Measurements from ENCODE around the gene PXMP4. TPM values are rescaled to one million over a fixed set of nuclear protein-coding genes. Genes with fewer than 3 reads are reported as not detected.

Gene PXMP4
- total and polyA plus RNA-seq, 9 of the 15 experiments (the other 6 are each of a cell fraction or from before 2014, with no cell fraction given), result 4.8 to 29.1 (median 6.8) TPM

DNA sequence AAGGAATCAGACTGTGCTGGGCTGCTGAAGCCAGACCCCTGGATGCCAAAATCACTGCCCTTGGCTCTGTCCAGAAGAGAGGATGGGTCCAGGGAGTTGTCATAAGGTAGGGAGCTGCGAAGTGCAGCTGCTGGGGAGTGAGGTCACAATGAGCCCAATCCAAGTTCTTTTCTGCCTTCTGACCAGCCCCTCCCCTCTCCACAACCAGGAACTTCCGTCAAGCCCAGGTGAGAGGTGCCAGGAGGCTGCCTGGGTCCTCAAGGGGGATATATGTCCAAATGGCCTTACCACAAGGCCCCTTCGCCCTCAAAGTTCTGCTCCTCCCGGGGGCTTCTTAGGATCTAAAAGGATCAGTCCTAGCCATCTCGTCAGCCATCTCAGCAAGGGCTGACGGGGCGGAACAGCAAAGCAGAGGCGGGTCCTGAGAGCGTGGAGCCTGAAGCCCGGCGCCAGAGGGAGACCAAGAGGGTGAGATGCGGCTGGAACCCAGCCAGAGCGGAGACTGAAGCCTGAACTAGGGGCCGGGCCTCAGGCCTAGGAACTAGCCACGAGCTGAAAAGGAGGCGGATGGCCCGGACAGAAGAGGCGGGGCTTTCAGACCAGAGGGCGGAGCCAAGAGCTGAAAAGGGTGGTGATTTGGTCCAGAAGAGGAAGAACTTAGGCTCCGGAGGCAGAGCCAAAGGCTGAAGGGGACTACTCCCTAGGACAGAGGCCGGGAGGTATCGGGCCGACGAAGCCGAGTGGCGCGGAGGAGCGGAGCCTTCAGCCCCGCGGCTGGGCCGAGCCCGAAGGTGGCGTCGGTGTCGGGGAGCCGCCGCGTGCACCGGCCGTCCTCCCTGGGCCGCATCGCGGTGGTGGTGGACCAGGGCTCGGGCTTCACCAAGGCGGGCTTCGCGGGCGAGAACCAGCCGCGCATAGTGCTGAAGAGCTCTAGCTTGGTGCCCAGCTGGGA, 53.5 kb downstream of the PXMP4 start, which contains the start of gene ACTL10 (continued):
- TF ChIP-seq, protein P1, sequence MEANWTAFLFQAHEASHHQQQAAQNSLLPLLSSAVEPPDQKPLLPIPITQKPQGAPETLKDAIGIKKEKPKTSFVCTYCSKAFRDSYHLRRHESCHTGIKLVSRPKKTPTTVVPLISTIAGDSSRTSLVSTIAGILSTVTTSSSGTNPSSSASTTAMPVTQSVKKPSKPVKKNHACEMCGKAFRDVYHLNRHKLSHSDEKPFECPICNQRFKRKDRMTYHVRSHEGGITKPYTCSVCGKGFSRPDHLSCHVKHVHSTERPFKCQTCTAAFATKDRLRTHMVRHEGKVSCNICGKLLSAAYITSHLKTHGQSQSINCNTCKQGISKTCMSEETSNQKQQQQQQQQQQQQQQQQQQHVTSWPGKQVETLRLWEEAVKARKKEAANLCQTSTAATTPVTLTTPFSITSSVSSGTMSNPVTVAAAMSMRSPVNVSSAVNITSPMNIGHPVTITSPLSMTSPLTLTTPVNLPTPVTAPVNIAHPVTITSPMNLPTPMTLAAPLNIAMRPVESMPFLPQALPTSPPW (CRISPR knock-in tag; IDR thresholded peaks at IDR 0.05), result peak; percentile 64
- TF ChIP-seq, protein P2, sequence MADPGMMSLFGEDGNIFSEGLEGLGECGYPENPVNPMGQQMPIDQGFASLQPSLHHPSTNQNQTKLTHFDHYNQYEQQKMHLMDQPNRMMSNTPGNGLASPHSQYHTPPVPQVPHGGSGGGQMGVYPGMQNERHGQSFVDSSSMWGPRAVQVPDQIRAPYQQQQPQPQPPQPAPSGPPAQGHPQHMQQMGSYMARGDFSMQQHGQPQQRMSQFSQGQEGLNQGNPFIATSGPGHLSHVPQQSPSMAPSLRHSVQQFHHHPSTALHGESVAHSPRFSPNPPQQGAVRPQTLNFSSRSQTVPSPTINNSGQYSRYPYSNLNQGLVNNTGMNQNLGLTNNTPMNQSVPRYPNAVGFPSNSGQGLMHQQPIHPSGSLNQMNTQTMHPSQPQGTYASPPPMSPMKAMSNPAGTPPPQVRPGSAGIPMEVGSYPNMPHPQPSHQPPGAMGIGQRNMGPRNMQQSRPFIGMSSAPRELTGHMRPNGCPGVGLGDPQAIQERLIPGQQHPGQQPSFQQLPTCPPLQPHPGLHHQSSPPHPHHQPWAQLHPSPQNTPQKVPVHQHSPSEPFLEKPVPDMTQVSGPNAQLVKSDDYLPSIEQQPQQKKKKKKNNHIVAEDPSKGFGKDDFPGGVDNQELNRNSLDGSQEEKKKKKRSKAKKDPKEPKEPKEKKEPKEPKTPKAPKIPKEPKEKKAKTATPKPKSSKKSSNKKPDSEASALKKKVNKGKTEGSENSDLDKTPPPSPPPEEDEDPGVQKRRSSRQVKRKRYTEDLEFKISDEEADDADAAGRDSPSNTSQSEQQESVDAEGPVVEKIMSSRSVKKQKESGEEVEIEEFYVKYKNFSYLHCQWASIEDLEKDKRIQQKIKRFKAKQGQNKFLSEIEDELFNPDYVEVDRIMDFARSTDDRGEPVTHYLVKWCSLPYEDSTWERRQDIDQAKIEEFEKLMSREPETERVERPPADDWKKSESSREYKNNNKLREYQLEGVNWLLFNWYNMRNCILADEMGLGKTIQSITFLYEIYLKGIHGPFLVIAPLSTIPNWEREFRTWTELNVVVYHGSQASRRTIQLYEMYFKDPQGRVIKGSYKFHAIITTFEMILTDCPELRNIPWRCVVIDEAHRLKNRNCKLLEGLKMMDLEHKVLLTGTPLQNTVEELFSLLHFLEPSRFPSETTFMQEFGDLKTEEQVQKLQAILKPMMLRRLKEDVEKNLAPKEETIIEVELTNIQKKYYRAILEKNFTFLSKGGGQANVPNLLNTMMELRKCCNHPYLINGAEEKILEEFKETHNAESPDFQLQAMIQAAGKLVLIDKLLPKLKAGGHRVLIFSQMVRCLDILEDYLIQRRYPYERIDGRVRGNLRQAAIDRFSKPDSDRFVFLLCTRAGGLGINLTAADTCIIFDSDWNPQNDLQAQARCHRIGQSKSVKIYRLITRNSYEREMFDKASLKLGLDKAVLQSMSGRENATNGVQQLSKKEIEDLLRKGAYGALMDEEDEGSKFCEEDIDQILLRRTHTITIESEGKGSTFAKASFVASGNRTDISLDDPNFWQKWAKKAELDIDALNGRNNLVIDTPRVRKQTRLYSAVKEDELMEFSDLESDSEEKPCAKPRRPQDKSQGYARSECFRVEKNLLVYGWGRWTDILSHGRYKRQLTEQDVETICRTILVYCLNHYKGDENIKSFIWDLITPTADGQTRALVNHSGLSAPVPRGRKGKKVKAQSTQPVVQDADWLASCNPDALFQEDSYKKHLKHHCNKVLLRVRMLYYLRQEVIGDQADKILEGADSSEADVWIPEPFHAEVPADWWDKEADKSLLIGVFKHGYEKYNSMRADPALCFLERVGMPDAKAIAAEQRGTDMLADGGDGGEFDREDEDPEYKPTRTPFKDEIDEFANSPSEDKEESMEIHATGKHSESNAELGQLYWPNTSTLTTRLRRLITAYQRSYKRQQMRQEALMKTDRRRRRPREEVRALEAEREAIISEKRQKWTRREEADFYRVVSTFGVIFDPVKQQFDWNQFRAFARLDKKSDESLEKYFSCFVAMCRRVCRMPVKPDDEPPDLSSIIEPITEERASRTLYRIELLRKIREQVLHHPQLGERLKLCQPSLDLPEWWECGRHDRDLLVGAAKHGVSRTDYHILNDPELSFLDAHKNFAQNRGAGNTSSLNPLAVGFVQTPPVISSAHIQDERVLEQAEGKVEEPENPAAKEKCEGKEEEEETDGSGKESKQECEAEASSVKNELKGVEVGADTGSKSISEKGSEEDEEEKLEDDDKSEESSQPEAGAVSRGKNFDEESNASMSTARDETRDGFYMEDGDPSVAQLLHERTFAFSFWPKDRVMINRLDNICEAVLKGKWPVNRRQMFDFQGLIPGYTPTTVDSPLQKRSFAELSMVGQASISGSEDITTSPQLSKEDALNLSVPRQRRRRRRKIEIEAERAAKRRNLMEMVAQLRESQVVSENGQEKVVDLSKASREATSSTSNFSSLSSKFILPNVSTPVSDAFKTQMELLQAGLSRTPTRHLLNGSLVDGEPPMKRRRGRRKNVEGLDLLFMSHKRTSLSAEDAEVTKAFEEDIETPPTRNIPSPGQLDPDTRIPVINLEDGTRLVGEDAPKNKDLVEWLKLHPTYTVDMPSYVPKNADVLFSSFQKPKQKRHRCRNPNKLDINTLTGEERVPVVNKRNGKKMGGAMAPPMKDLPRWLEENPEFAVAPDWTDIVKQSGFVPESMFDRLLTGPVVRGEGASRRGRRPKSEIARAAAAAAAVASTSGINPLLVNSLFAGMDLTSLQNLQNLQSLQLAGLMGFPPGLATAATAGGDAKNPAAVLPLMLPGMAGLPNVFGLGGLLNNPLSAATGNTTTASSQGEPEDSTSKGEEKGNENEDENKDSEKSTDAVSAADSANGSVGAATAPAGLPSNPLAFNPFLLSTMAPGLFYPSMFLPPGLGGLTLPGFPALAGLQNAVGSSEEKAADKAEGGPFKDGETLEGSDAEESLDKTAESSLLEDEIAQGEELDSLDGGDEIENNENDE (IDR thresholded peaks at IDR 0.05; ENCODE audit: low read depth, low read length), result no peak
- TF ChIP-seq NCOA6 (IDR thresholded peaks at IDR 0.05) (no peak), HDAC8 (tag; IDR thresholded peaks at IDR 0.05) (no peak), CBX3 (IDR thresholded peaks at IDR 0.05; ENCODE audit: borderline replicate concordance in 1 of 2, low read length in 2 of 2) (peak in 1 of 2 experiments; percentile 58; a peak in 1 of 3 replicates), POLR2B (IDR thresholded peaks at IDR 0.05; ENCODE audit: low read depth, partially characterized antibody) (peak; percentile 37), HMGN3 (IDR thresholded peaks at IDR 0.05; ENCODE audit: borderline replicate concordance, extremely low read depth, insufficient read length, low read depth, low read length) (peak; percentile 71), ZNF717 (CRISPR knock-in tag; IDR thresholded peaks at IDR 0.05) (no peak)
- TF ChIP-seq, protein P3, sequence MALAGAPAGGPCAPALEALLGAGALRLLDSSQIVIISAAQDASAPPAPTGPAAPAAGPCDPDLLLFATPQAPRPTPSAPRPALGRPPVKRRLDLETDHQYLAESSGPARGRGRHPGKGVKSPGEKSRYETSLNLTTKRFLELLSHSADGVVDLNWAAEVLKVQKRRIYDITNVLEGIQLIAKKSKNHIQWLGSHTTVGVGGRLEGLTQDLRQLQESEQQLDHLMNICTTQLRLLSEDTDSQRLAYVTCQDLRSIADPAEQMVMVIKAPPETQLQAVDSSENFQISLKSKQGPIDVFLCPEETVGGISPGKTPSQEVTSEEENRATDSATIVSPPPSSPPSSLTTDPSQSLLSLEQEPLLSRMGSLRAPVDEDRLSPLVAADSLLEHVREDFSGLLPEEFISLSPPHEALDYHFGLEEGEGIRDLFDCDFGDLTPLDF (CRISPR knock-in tag; IDR thresholded peaks at IDR 0.05), result 0 out of 2 replicates have a peak, but pooled peaks have one; percentile 67
- TF ChIP-seq, protein P4, sequence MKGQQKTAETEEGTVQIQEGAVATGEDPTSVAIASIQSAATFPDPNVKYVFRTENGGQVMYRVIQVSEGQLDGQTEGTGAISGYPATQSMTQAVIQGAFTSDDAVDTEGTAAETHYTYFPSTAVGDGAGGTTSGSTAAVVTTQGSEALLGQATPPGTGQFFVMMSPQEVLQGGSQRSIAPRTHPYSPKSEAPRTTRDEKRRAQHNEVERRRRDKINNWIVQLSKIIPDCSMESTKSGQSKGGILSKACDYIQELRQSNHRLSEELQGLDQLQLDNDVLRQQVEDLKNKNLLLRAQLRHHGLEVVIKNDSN (CRISPR knock-in tag; IDR thresholded peaks at IDR 0.05), result peak; percentile 33
